Pons (tissue), 1 donor: ENCODE results near the gene TMCO5A.
A peak's percentile ranks its signal among the peaks of the same experiment; 100 is the strongest.
"Not testable (repeated sequence)": the region's sequence is repeated elsewhere in the genome, so short reads cannot be mapped to it uniquely, and the experiment has no call there.

ENCODE experiments used
- DNase-seq: peaks from one replicate; pipeline ENCODE4 v3.0.0-alpha.2; 2016; ENCODE audit warnings: low spot score

TMCO5A gene

DNA sequence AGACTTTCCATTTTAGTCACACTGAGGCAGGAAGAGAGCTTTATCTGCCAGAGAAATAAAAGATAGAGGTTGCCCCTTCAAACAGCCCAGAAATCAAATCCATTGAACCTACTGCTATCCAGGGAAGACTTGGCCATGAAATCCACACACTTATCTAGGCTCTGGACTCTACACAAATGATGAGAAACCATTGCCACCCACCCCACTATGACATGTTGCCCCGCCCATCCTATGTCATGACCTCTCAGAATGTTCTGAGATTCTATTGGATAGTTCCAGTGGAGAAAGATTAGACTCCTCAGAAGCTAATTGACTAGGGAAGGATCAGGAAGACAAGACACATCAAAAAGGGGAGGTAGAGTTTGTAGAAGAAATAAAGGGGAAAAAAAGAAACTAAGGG is at the start of gene TMCO5A:
TSS of gene TMCO5A (plus strand) at position 301 of the 400 bp plus-strand sequence. CDS start 1,684 bp downstream, outside the sequence.
- no peak for DNase-seq

DNA sequence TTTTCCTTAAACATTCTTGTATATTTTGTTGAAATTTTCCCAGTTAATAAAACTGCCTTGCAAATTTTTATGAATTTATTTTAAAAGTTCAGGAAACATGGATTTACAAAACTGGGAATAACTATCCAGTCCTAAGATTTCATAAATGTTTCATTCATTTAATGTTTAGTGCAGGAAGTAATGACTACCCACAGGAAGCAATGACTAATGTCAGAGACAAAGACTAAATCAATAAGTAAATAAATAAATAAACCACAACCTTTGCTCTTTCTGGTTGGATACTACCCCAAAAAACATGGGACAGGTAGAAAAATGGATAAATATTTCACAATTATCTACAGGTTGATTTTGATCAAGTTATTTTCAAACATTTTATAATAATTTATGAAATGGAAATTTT is 48.8 kb upstream of the TMCO5A start:
- DNase-seq, result no peak

DNA sequence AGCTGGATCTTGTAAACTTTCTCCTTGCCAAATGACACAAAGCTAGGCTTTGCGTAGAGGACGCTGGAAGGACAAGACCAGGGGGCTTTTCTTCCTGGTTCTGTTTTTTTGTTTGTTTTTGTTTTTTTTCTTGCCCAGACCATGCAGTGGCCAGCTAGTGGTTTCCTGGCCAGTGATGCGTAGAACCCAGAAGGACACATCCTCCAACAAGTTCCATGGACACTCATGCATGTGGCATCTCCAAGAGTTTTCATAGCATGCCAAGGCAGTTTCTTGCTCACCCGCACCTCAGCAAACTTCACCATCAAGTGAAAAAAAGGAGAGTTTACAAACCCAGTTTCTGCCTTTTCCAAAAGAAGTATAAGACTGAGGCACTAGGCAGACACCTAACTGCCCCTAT is 46.1 kb upstream of the TMCO5A start:
- DNase-seq, result no peak

DNA sequence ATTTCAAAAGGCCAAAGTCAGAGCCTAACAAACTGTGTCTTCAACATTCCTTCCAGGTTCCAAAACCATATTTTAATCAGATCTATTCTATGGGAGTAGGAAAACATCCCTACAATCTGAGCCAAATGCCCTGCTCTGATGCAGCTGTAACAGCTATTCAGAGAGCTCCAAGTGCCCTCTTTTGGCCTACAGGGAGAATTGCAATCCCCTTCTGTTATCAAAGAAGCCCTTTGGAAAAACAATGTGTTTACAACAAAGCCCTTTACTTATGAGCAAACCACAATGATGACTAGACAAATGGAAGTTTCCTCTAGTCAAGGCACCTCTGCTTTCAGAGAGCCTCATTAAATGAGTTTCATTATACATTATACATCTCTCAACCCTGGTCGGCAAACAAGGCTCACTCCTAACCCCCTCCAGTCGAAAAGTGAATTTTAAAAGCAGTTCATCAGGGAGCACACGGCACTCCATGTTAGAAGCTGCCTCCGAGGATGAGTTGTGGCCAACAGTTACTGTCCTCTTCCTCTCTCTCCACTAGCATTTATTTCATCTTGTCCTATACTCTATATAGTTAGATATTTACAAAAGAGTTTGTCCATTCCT is 42.6 kb upstream of the TMCO5A start:
- peak; percentile 91 for DNase-seq

DNA sequence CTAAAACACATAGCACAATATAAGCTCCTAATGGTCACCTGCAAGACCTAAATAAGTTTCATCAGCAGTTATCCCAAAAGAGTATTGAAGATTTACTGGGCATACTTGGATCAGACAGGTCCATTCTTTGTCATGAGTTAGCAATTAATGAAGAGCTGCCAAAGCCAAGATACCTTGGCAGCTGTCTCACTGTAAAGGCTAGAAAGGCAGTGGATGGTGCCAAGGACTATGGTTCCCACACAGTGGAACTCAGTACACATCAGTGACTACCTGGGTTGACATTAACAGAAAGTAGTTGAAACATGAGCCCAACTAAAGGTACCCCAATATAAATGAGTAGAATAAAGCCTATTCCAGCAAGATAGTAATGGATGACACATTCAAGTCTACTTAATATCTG is 41.1 kb upstream of the TMCO5A start:
- DNase-seq, result no peak

DNA sequence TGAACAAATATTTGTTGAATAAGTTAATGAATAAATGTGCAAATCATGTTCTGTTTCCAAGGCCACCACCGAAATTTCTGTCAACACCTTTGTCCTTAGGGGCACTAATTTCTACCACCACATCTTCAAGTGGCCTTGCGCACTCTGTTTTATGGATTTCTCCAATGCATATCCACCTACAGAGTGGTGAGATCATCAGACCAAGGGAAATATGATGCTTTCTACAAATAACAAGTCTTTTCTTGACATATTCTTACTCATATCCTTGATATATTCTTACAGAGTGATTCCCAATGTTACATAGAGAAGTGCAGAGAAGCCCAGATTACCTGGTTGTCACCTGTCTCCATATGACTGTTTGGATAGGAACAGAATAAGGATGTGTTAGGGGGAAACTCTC is 36.1 kb upstream of the TMCO5A start:
- no peak for DNase-seq

DNA sequence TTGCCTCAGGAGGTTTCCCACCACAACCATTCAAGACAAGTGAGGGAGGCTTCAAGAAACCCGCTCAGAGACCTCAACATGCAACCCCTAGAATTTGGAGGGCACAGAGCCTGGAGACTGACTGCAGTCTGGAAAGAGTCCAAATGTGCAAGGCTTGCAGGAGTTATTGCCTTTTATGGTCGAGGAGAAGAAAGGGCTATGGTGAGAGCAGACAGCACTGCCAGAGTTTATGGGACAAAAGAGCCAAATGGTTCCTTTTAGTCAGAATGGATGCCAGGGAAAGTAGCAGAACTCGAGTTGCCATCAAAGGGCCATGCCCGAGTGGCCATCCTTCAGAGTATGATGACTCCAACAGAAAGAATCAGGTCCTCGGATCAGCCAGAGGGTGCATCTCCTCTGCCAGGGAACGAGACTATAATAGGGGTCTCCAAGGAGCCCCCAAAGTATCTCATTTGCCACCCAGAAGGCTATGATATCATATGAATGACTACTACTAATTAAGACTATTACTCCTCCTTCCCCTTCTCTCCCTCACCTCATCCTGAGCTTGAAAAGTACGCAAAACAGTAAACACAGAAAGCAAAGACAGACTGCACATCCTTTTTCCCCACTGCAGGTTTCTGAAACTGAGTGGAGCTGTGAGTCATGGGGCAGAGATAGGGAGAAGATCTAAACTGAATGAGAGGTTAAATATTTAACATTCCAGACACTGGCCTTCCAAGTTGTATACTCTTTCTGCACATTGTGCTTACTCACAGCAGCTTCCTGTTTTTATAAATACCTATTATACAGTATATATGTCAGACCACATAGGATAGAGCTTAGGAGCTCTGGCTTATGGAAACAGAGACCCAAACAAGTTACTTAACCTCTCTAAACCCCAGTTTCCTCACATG is 33.9 kb upstream of the TMCO5A start:
- no peak for DNase-seq

DNA sequence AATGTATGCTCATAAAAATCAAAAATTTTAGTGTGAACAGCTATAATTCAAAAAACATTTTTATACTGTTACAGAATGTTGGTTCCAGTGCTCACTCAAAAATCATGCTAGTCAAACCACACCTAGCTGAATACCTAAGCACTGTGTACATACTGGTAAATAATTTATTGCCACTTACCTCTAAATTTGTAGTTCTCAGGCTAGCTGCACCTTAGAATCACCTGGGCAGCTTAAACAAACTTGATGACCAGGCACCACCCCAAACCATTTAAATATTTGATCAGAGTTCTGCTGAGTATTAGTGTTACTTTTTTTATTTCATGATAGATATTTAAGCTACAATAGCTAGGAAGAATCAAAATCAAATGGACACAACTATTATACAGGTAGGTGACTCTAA is 32.3 kb upstream of the TMCO5A start:
- no peak for DNase-seq

DNA sequence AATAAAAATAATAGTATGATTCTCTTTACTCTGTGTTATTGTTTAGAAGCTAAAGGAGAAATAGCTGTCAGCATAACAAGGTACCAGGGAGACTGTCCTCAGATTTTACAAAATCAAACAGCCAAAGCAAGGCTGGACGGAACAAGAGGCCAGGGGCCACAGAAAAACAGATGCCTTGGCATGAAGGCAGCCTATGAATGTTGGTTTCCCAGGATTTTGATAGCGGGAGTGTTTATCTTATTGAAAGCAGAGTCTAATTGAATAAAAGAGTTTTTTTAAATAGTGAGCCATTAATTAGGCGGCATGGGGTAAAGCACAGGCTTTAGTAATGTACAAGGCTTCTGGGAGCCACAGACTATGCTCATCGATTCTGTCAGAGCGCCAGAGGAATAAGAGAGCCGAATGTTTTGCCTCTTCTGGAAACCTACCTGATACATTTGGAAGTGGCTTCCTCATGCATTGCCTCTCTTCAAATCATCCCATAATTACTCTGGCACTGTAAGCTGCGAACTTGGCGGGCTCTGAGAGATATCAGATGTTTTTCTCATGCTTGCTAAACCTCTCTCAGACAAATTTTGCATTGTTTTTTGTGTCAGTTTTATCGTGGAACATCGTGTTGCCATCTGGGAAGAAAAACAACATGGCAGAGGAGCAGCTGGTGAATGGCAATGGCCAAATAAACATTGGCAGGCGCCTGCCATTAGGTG is 30.4 kb upstream of the TMCO5A start:
- no peak for DNase-seq

DNA sequence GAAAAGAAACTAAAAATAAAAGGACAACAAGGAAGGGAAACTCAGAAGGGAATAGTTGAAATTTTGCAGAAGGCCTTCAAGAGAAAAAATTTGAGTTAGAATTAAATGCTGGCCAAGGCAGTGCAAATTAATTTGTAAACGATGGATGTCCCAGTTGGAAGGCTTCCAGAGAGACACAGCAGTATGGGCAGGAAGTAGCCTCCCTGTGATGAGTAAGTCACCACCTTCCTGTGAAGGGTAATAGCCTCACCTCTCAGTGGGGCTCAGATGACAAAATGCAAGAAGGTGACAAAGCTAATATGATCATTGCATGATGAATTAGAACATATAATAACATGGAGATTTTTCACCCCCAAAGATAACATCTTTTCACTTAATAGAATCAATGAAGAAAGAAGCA is 27.3 kb upstream of the TMCO5A start:
- no peak for DNase-seq

DNA sequence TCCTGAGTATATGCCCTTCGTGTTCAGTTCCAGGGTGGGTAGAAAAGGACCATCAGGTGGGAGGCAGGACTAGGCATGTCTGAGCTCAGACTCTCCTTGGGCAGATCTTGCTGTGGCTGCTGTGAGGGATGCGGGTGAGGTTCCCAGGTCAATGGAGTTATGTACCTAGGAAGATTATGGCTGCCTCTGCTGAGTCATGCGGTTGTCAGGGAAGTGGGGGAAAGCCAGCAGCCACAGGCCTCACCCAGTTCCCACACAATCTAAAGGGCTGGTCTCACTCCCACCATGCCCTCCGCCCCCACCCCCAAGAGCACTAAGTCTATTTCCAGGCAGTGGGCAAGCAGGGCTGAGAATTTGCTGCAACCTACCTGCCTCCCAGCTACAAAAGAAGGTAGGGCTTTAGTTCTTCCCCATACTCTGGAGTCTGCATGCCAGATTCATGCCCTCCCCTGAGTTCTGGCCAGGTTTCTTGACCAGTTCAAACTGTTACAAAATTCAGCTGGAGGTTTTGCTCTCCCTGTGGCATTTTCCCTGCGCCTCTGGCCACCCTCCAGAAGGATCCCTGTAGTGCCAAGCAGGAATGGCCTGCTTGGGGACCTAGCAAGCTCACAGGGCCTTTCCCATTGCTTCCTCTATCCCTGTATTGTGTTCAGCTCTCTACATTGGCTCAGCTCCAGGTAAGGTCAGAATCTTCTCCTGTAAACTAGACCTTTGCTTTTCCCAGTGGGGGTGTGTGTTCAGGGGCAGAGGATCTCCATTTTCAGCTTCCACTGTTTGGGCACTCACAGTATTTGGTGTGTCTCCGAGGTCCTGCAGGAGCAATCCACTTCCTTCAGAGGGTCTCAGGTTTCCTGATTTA is 12.7 kb upstream of the TMCO5A start:
- DNase-seq, result no peak

DNA sequence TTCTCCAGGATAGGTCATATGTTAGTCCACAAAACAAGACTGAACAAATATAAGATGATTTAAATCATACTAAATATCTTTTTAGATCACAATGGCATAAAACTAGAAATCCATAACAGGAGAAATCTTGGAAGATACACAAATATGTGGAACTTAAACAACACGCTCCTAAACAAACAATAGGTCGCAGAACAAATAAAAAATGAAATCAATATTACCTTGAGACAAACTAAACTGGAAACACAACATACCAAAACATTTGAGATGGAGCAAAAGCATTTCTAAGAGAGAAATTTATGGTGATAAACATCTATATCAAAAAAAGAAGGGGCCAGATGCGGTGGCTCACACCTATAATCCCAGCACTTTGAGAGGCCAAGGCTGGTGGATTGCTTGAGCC is 8.3 kb upstream of the TMCO5A start:
- DNase-seq, result no peak

DNA sequence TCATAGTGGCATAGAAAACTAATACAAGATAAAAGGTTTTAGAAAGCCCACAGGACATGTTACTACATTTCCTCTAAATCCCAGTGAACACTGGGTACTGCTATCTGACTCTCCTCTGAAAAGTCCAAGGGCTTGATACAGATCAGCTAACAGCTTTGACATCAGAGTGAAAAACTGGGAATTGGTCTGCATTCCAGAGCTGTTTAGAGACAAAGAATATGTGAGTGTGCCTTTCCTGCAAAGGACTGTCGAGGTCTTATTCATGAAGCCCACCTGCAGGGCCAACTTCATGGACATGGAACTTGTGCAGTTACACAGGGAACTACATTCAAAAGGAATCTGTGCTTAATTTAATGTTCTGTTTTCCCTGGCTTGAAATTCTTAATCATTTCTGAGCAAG is 5.2 kb upstream of the TMCO5A start:
- no peak for DNase-seq

DNA sequence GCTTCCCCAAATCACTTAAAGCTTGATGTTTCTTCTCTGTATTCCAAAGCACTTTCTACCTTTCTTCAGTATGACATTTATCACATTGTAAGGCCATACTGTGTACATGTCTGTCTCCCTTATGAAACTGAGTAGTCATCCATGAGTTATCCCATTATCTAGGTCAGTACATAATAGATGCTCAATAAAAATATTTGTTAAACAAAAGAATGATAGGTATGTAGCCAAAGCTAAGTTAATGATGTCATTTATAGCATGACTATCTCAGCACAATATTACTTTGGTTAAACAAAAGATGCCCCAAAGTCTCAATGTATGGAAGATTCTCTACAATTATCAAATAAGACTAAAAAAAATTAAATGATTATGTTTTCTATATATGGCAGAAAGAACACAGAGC is 3.1 kb upstream of the TMCO5A start:
- DNase-seq, result no peak

DNA sequence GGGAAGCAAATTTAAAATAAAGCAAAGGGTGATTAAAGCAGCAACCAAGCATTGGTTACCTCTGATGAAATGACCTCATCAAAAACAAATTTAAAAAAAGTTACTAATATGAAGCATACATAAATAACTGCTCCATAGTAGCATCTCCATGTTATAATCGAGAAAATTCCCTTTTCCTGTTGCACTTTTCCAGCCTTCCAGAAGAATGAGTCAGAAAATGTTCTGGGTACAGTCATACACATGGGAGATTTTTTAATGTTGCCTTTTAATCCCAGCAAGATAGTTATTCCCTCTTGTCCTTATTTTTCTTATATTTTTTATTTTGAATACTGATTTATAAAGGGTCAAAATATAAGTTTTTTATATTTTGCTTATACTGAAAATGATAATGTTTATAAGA is 2.6 kb upstream of the TMCO5A start:
- no peak for DNase-seq

DNA sequence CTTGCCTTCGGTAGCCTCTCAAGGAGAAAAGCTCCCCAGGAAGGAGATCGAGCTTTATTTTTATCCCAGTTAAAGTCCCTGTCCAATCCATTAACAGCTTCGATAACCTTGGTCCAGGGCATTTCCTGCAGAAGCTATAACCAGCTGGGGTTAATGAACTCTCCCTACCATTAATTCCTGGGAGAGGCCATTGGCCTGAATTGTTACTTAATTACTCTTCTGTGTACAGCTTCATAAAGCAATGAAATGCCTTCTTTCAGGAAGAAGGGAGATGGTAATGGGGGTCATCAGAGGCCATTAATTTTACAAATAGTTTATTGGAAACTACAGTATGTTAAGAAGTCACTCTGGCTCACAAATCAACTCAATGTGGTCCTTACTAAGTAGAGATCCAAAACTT is 1.9 kb upstream of the TMCO5A start:
- DNase-seq, result no peak

DNA sequence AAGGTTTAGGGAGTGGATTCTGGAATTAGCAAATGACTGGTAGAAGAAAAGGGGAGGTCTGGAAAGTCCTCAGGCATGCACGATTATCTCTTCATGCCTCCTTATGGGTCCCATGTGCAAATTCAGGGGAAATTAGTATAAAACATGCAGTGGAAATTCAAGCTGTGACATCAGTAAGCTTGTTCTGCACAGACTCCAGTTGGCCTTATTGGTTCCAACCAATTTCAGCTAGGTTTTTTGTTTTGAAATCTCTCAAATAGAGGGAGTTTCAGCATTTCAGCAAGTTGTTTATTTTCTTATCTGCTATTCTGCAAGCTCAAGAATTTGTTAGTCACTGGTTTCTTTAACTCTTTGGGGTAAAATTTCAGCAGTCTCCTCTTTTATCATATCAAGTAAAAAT is 774 bp upstream of the TMCO5A start:
- DNase-seq, result no peak

DNA sequence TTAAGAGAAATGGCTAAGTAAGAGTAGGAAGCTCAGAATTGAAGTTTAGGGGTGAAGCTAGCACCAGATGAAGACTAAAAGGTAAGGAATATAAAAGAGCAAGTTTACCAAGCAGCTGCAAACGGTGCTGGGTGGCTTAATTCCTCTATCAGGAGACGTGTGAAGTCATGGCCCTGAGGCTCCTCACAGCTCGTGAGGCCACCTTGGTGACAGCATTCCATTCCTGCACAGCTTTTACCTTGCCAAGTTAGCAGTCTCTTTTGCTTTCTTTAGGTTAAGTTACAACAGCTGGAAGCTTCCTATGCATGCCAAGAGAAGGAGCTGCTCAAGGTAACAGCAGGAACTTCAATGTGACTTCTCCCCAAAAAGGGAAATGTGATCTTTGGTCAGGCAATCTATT is 6.4 kb downstream of the TMCO5A start:
- DNase-seq, result no peak

DNA sequence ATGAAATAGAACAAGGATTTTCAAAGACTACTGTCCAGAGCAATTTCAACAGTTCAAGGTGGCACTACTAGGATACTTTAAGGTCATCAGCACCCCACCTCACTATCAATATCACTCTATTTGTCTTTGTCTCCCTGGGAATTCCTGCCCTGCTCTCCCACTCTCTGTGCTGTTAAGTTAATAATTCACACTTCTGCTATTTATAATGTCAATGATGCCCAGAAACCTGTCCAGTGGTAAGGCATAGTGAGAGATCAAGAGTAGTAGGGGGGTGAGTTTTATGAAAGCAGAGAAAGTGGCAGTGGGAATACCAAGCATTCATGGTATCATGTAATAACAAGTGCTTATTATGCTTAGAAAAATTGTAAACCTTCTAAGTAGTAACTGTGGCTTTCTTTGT is 7.3 kb downstream of the TMCO5A start:
- DNase-seq, result no peak

DNA sequence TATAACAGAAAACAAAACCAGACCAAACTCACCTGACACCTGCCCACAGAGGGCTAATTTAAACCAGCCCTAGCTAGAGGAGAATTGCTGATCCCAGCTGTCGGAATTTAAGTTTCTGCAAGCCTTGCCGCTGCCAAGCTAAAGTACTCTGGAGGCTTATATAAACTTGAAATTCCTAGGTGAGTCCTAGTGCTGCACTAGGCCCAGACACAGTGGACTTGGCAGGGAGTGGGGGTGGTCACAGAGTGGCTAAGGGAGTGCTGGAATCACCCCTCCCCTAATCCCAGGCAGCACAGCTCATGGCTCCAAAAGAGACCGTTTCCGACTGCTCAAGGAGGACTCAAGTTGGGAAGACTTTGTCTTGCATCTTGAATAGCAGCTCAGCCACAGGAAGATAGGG is 17.6 kb downstream of the TMCO5A start:
- no peak for DNase-seq

DNA sequence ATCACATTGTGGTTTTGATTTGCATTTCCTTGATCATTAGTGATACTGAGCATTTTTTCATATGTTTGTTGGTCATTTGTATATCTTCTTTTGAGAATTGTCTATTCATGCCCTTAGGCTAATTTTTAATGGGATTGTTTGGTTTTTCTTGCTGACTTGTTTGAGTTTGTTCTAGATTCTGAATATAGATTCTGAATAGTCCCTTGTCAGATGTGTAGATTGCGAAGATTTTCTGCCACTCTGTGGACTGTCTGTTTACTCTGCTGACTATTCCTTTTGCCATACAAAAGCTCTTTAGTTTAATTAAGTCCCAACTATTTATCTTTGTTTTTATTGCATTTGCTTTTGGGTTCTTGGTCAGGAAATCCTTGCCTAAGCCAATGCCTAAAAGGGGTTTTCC is 26.3 kb downstream of the TMCO5A start:
- DNase-seq, result not testable (repeated sequence)

DNA sequence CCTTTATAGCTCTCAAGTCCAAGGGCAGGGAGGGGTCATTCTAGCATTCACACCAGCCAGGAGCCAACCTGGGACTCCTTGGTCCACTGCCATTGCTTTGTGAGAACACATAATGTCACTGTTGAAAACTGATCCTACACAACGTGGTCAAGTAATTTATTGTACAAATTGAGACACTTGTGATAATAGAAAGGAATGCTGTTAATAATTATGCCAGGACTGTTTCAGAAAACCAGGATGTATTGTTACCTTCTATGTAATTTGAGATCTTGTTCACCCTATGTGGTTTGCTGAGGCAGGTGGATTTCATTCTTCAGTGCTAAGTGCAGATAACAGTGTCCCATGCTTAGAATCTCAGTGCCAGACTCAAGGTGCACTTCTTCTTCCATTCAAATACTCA is 33.3 kb downstream of the TMCO5A start:
- no peak for DNase-seq
